Sigmoid colon (tissue), 7 donors: ENCODE measurements around the gene MACF1. TPM values are rescaled to one million over a fixed set of nuclear protein-coding genes. Genes with fewer than 3 reads are reported as not detected.

ENCODE experiments used
- DNase-seq: peaks from one replicate; pipeline ENCODE4 v3.0.0-alpha.2; 2019
- H3K27ac ChIP-seq, 4 donors: fragments of 200-600 bp; sonication (generic); one replicate each; pipeline ENCODE4 v1.5.1; 2016 to 2019; ENCODE audit warnings: mild to moderate bottlenecking in 1 of 4
- H3K27me3 ChIP-seq, 3 donors: fragments of 200-600 bp; sonication (generic); one replicate each; pipeline ENCODE4 v1.5.1; 2019; ENCODE audit warnings: mild to moderate bottlenecking in 1 of 3
- H3K36me3 ChIP-seq, 4 donors: fragments of 200-600 bp; sonication (generic); one replicate each; pipeline ENCODE4 v1.5.1; 2016 to 2019
- H3K4me1 ChIP-seq, 4 donors: fragments of 200-600 bp; sonication (generic); one replicate each; pipeline ENCODE4 v1.5.1; 2017 to 2019
- H3K4me3 ChIP-seq, 4 donors: fragments of 200-600 bp; sonication (generic); one replicate each; pipeline ENCODE4 v1.5.1; 2017 to 2019; ENCODE audit warnings: mild to moderate bottlenecking in 2 of 4, moderate library complexity in 1 of 4
- H3K9me3 ChIP-seq, 4 donors: fragments of 200-600 bp in 3 of 4; sonication (generic) in 3 of 4; one replicate each; pipeline versions ENCODE4 v1.5.1 to v1.6.1; 2013 to 2019
- CTCF ChIP-seq, 4 experiments: fragments of 450-650 bp in 3 of 4; fragments of 200-600 bp in 1 of 4; IDR thresholded peaks; one replicate each; pipeline ENCODE4 v1.5.1; 2016 to 2019; ENCODE audit warnings: antibody characterized with exemption in 4 of 4, mild to moderate bottlenecking in 3 of 4, moderate library complexity in 2 of 4
- EP300 ChIP-seq, 4 donors: sonication (generic); formaldehyde crosslinking; IDR thresholded peaks; one replicate each; pipeline ENCODE4 v1.6.1; 2017; ENCODE audit warnings: antibody characterized with exemption in 4 of 4
- POLR2A ChIP-seq, 2 donors: fragments of 450-650 bp; IDR thresholded peaks; one replicate each; pipeline ENCODE4 v1.6.1; 2016; ENCODE audit warnings: antibody characterized with exemption in 2 of 2, mild to moderate bottlenecking in 2 of 2, moderate library complexity in 2 of 2
- POLR2AphosphoS5 ChIP-seq, 4 donors: sonication (generic); formaldehyde crosslinking; IDR thresholded peaks; one replicate each; pipeline ENCODE4 v1.6.1; 2017; ENCODE audit warnings: antibody characterized with exemption in 4 of 4
- WGBS, 2 donors: extraction: QIAGEN DNeasy Blood & Tissue Kit; methylation state at CpG; one replicate each; pipeline ENCODE4 v1.1.7; 2013; 5-methylcytosine and 5-hydroxymethylcytosine counted together
- intact Hi-C: fragments of 100-400 bp; cut with DNase I; formaldehyde crosslinking; loops from one replicate; pipeline ENCODE4 v1.15.1; 2023
- polyA plus RNA-seq, 3 donors: library from polyadenylated mRNA; stranded (reverse); fragments of 200-250 nt; gene quantifications; one replicate each; pipeline ENCODE4 v1.2.3, GENCODE V29; 2013
- total RNA-seq, 4 donors: library from RNA; depleted of rRNA; stranded (reverse); fragments of >200 nt; gene quantifications; one replicate each; pipeline ENCODE4 v1.1.0, GENCODE V29; 2016
- donor health status: healthy with polysubstance abuse.
- donor health status: Bipolar disorder and iron deficiency.
- donor health status: healthy.

MACF1 gene
- total and polyA plus RNA-seq, 7 donors = 16.0 to 657 (median 292) TPM

GRCh38 chr1:39408641-39409054 is 204.2 kb downstream of the MACF1 start:
- TF ChIP-seq POLR2A (IDR thresholded peaks at IDR 0.05) (no peak), CTCF (IDR thresholded peaks at IDR 0.05) (no peak), POLR2AphosphoS5 (IDR thresholded peaks at IDR 0.05) (peak in 1 of 4 donors; percentile 47), EP300 (IDR thresholded peaks at IDR 0.05) (no peak)
- intact Hi-C loops = loop anchor here (5.0 kb wide), 4 partner anchors 126 to 301 kb away; no protein-coding TSS in a partner anchor
- peak; percentile 98 for DNase-seq
- peaks cover 0 to 4% (median 2%) of the 10 kb centered on the region in 4 donors for H3K36me3 ChIP-seq
- peak overlapping the region; percentile 63 to 87 (median 84) for H3K4me3 ChIP-seq
- no peaks in the 10 kb centered on the region for H3K9me3 ChIP-seq
- peak overlapping the region; percentile 92 to 98 (median 96) for H3K27ac ChIP-seq
- 1% methylated on average over 53 of the region's 53 CpGs for WGBS, 2 donors
- H3K27me3 ChIP-seq = no peaks in the 10 kb centered on the region
- H3K4me1 ChIP-seq = peaks cover 0 to 90% (median 81%) of the 10 kb centered on the region in 4 donors

- peak overlapping the region; percentile 63 to 87 (median 84) for H3K4me3 ChIP-seq
- WGBS, 2 donors = 2% methylated on average over 71 of the region's 71 CpGs
- H3K4me1 ChIP-seq = peaks cover 0 to 91% (median 86%) of the 10 kb centered on the region in 4 donors
- peaks cover 0 to 4% (median 2%) of the 10 kb centered on the region in 4 donors for H3K36me3 ChIP-seq
- no peaks in the 10 kb centered on the region for H3K9me3 ChIP-seq
- TF ChIP-seq CTCF (IDR thresholded peaks at IDR 0.05) (no peak), EP300 (IDR thresholded peaks at IDR 0.05) (no peak), POLR2A (IDR thresholded peaks at IDR 0.05) (peak in 1 of 2 donors; percentile 49), POLR2AphosphoS5 (IDR thresholded peaks at IDR 0.05) (peak in 2 of 4 donors; percentile 64 to 79)
- H3K27ac ChIP-seq = peak overlapping the region; percentile 92 to 98 (median 96)
- no peaks in the 10 kb centered on the region for H3K27me3 ChIP-seq
- intact Hi-C loops = loop anchor here (5.0 kb wide), 4 partner anchors 127 to 302 kb away; no protein-coding TSS in a partner anchor
- DNase-seq = peak; percentile 80
Measured at GRCh38 chr1:39409055-39409816, 204.7 kb downstream of the MACF1 start.

GRCh38 chr1:39410915-39411436 is 206.5 kb downstream of the MACF1 start:
- DNase-seq = peak; percentile 95
- WGBS, 2 donors = 23 to 48% methylated on average over 3 of the region's 3 CpGs
- intact Hi-C loops = loop anchor here (5.0 kb wide), 1 partner anchor 54 kb away; no protein-coding TSS in a partner anchor
- H3K9me3 ChIP-seq = no peaks in the 10 kb centered on the region
- TF ChIP-seq POLR2AphosphoS5 (IDR thresholded peaks at IDR 0.05) (peak in 3 of 4 donors; percentile 73 to 80 (median 78)), EP300 (IDR thresholded peaks at IDR 0.05) (no peak), POLR2A (IDR thresholded peaks at IDR 0.05) (no peak), CTCF (IDR thresholded peaks at IDR 0.05) (peak; percentile 71 to 91 (median 86))
- H3K36me3 ChIP-seq = peaks cover 0 to 4% (median 2%) of the 10 kb centered on the region in 4 donors
- peak overlapping the region; percentile 92 to 98 (median 96) for H3K27ac ChIP-seq
- H3K27me3 ChIP-seq = no peaks in the 10 kb centered on the region
- peak overlapping the region in 3 of 4 donors; percentile 83 to 87 (median 84) for H3K4me3 ChIP-seq
- H3K4me1 ChIP-seq = peaks cover 0 to 91% (median 84%) of the 10 kb centered on the region in 4 donors

GRCh38 chr1:39411526-39412478 is 207.3 kb downstream of the MACF1 start:
- Histone ChIP-seq H3K4me1 (peaks cover 0 to 90% (median 84%) of the 10 kb centered on the region in 4 donors), H3K27ac (peak overlapping the region; percentile 92 to 98 (median 96)), H3K27me3 (no peaks in the 10 kb centered on the region), H3K36me3 (peaks cover 0 to 4% (median 2%) of the 10 kb centered on the region in 4 donors), H3K9me3 (no peaks in the 10 kb centered on the region), H3K4me3 (peak overlapping the region in 3 of 4 donors; percentile 34 to 87 (median 84))
- intact Hi-C loops = loop anchor here (5.0 kb wide), 1 partner anchor 55 kb away; no protein-coding TSS in a partner anchor
- DNase-seq = no peak
- 32 to 65% methylated on average over 3 of the region's 3 CpGs for WGBS, 2 donors
- TF ChIP-seq POLR2AphosphoS5 (IDR thresholded peaks at IDR 0.05) = no peak
- TF ChIP-seq CTCF (IDR thresholded peaks at IDR 0.05) = no peak
- no peak for TF ChIP-seq POLR2A (IDR thresholded peaks at IDR 0.05)
- TF ChIP-seq EP300 (IDR thresholded peaks at IDR 0.05) = no peak
